ENCODE results near the gene STARD8.

STARD8 gene

DNA sequence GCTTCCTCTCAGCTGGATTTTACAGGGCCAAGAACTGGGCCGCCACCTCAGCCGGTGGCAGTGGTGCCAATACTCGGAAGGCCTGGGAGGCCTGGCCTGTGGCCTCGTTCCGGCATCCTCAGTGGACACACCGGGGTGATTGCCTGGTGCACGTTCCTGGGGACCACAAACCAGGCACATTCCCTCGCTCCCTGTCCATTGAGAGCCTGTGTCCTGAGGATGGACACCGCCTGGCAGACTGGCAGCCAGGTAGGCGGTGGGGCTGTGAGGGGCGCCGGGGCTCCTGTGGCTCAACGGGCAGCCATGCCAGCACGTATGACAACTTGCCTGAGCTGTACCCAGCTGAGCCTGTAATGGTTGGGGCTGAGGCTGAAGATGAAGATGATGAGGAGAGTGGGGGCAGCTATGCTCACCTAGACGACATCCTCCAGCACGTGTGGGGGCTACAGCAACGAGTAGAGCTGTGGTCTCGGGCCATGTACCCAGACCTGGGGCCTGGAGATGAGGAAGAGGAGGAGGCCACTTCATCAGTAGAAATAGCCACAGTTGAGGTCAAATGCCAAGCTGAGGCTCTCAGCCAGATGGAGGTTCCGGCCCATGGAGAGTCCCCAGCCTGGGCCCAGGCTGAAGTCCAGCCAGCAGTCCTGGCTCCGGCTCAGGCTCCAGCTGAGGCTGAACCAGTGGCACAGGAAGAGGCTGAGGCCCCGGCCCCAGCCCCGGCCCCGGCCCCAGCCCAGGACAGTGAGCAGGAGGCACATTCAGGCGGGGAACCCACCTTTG lies 70.4 kb downstream of the STARD8 start:
- 93 to 100% methylated on average over 9 to 17 of the region's 24 CpGs for WGBS, 2 experiments (ENCODE audit: insufficient coverage in 2 of 2)
- peaks cover 6% of the 10 kb centered on the region for H3K36me3 ChIP-seq (ENCODE audit: control insufficient read depth, insufficient read depth, low read length)
- no peak overlapping the region for H3K27ac ChIP-seq (ENCODE audit: low read depth, low read length, severe bottlenecking)
- no peaks in the 10 kb centered on the region for H3K9me3 ChIP-seq (ENCODE audit: control insufficient read depth, low read length)
- H3K4me3 ChIP-seq (ENCODE audit: extremely low read depth, insufficient read depth, low read length, poor library complexity, severe bottlenecking) = no peak overlapping the region
- no peaks in the 10 kb centered on the region for H3K4me1 ChIP-seq (ENCODE audit: control insufficient read depth, insufficient read depth, low read length, poor library complexity, severe bottlenecking)

DNA sequence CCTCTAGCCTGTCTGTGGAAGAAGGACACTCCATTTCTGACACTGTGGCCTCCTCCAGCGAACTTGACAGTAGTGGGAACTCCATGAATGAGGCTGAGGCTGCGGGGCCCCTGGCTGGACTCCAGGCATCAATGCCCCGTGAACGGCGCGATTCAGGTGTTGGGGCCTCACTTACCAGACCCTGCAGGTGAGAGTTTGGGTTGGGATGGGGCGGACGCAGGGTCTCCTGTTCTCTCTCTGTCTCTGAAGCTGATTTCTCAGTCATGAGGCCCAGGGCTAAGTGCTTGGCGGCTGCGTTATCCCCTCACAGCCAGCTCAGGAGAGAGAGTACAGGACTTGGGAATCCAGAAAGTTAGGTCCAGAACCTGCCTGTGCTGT lies 71.0 kb downstream of the STARD8 start:
- no peak overlapping the region for H3K27ac ChIP-seq (ENCODE audit: low read depth, low read length, severe bottlenecking)
- no peak overlapping the region for H3K4me3 ChIP-seq (ENCODE audit: extremely low read depth, insufficient read depth, low read length, poor library complexity, severe bottlenecking)
- no peaks in the 10 kb centered on the region for H3K4me1 ChIP-seq (ENCODE audit: control insufficient read depth, insufficient read depth, low read length, poor library complexity, severe bottlenecking)
- H3K36me3 ChIP-seq (ENCODE audit: control insufficient read depth, insufficient read depth, low read length) = peaks cover 10% of the 10 kb centered on the region
- 96 to 100% methylated on average over 1 to 4 of the region's 10 CpGs for WGBS, 2 experiments (ENCODE audit: insufficient coverage in 2 of 2)
- H3K9me3 ChIP-seq (ENCODE audit: control insufficient read depth, low read length) = no peaks in the 10 kb centered on the region

DNA sequence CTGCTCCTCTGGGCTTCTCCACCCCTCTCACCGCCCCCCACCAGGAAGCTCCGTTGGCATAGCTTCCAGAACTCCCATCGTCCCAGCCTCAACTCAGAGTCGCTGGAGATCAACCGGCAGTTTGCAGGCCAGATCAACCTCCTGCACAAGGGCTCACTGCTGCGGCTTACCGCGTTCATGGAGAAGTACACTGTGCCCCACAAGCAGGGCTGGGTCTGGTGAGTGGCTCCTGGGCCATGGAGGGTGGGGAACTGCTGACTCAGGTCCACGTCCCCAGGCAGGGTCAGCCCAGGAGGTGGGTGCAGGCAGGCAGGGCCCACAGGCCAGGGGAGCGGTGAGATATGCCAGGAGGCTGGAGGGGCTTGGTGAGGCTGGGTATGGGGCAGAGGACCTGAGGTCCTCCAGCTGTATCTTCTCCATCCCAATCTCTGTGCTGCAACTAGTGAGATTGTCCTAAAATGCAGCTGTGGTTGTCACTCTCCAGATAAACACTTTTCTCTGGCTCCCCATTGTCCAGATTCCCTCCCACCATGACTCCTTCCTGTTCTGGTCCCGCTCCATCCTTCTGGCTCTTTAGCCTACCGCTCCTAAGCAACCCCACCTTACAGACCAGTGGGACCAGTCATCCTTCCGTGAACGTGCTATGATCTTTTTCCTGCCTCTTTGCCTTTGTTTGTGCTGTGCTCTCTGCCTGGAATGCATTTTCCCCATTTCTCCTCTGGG lies 71.9 kb downstream of the STARD8 start:
- no peak overlapping the region for H3K4me3 ChIP-seq (ENCODE audit: extremely low read depth, insufficient read depth, low read length, poor library complexity, severe bottlenecking)
- H3K27ac ChIP-seq (ENCODE audit: low read depth, low read length, severe bottlenecking) = no peak overlapping the region
- WGBS, 2 experiments (ENCODE audit: insufficient coverage in 2 of 2) = 78 to 86% methylated on average over 4 to 5 of the region's 14 CpGs
- H3K36me3 ChIP-seq (ENCODE audit: control insufficient read depth, insufficient read depth, low read length) = peaks cover 10% of the 10 kb centered on the region
- H3K4me1 ChIP-seq (ENCODE audit: control insufficient read depth, insufficient read depth, low read length, poor library complexity, severe bottlenecking) = no peaks in the 10 kb centered on the region
- no peaks in the 10 kb centered on the region for H3K9me3 ChIP-seq (ENCODE audit: control insufficient read depth, low read length)

DNA sequence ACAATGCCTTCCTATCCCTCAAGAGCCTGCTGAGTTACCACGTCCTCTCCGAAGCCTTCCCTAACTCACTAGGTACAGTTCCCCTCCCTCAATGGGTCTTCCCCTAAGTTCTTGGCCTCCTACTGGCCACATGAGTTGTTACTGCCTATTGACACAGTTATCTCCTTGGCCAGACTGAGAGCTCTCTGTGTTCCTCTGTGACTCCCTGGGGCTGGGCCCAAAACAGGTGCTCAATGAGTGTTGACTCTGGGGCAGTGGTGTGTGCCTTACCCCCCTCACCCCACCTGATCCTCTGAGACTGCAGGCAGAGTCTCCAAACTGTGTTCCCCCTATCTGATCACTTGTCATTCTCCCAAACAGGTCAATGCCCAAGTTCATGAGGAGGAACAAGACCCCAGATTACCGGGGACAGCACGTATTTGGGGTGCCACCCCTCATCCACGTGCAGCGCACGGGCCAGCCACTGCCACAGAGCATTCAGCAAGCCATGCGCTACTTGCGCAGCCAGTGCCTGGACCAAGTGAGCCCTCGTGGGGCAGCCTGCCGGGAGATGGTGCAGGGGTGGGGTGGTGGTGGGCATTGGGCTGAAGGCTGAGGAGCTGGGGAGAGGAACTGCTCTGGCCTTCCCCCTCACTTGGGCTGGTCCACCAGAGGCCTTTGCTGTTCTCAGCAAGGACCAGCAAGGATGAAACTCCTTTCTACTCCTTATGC lies 72.6 kb downstream of the STARD8 start:
- Histone ChIP-seq H3K4me3 (ENCODE audit: extremely low read depth, insufficient read depth, low read length, poor library complexity, severe bottlenecking) (no peak overlapping the region), H3K4me1 (ENCODE audit: control insufficient read depth, insufficient read depth, low read length, poor library complexity, severe bottlenecking) (no peaks in the 10 kb centered on the region), H3K27ac (ENCODE audit: low read depth, low read length, severe bottlenecking) (no peak overlapping the region), H3K9me3 (ENCODE audit: control insufficient read depth, low read length) (no peaks in the 10 kb centered on the region), H3K36me3 (ENCODE audit: control insufficient read depth, insufficient read depth, low read length) (peaks cover 12% of the 10 kb centered on the region)
- 94 to 100% methylated on average over 4 to 7 of the region's 11 CpGs for WGBS, 2 experiments (ENCODE audit: insufficient coverage in 2 of 2)

DNA sequence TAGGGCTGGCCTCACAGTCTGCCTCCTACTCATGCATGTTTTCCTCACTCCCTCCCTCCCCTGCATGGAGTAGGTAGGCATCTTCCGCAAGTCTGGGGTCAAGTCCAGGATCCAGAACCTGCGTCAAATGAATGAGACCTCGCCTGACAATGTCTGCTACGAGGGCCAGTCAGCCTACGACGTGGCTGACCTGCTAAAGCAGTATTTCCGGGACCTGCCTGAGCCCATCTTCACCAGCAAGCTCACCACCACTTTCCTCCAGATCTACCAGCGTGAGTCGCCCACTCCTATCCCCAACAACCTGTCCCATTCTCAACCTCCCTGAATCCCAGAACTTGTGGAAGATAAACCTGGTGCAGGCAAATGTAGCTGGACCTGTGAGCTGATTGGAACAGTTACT lies 73.4 kb downstream of the STARD8 start:
- 90 to 96% methylated on average over 6 to 7 of the region's 9 CpGs for WGBS, 2 experiments (ENCODE audit: insufficient coverage in 2 of 2)
- Histone ChIP-seq H3K4me1 (ENCODE audit: control insufficient read depth, insufficient read depth, low read length, poor library complexity, severe bottlenecking) (no peaks in the 10 kb centered on the region), H3K27ac (ENCODE audit: low read depth, low read length, severe bottlenecking) (no peak overlapping the region), H3K9me3 (ENCODE audit: control insufficient read depth, low read length) (no peaks in the 10 kb centered on the region), H3K4me3 (ENCODE audit: extremely low read depth, insufficient read depth, low read length, poor library complexity, severe bottlenecking) (no peak overlapping the region), H3K36me3 (ENCODE audit: control insufficient read depth, insufficient read depth, low read length) (peaks cover 12% of the 10 kb centered on the region)

DNA sequence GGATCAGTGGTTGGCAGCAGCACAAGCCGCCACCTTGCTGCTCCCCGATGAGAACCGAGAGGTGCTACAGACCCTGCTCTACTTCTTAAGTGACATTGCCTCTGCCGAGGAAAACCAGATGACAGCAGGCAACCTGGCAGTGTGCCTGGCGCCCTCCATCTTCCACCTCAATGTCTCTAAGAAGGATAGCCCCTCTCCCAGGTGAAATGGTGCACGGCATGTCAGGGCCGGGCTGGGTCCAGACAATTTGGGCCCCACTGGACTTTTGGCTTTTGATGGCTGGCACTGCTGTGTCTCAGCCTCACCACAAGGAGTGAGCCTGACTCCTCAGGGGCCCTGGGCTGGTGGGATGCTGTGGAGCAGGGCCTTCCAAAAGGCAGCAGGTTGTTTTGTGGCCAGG lies 74.1 kb downstream of the STARD8 start:
- H3K4me1 ChIP-seq (ENCODE audit: control insufficient read depth, insufficient read depth, low read length, poor library complexity, severe bottlenecking) = no peaks in the 10 kb centered on the region
- H3K4me3 ChIP-seq (ENCODE audit: extremely low read depth, insufficient read depth, low read length, poor library complexity, severe bottlenecking) = no peak overlapping the region
- H3K27ac ChIP-seq (ENCODE audit: low read depth, low read length, severe bottlenecking) = no peak overlapping the region
- 89 to 100% methylated on average over 1 to 5 of the region's 7 CpGs for WGBS, 2 experiments (ENCODE audit: insufficient coverage in 2 of 2)
- H3K9me3 ChIP-seq (ENCODE audit: control insufficient read depth, low read length) = no peaks in the 10 kb centered on the region
- peaks cover 9% of the 10 kb centered on the region for H3K36me3 ChIP-seq (ENCODE audit: control insufficient read depth, insufficient read depth, low read length)

DNA sequence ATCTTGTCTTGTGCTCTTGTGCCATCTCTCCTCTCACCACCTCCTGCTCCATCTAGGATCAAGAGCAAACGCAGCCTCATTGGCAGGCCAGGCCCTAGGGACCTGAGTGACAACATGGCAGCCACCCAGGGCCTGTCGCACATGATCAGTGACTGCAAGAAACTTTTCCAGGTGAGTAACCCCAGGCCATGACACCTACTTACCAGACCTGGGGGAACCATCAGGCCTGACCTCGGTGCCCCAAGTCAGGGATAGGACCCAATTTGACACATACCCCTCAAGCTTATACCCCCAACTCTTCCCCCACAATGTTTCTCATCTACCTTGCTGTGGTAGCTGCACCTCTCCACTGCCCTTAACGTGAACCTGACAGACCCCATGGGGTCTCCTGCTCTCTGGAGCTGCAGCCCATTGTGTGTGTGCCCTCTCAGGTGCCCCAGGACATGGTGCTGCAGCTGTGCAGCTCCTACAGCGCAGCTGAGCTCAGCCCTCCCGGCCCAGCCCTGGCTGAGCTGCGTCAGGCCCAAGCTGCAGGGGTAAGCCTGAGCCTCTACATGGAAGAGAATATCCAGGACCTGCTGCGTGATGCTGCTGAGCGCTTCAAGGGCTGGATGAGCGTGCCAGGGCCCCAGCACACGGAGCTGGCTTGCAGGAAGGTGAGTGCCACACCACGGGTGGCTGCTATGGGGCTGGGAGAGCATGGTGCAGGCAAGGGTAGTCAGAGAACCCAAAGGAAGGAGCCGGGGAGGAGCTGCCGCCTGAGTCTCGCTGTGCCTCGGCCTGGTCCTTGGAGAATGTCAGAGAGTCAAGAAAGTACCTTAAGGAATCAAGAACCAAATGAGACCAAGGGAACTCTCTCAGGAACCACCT lies 74.8 kb downstream of the STARD8 start:
- Histone ChIP-seq H3K27ac (ENCODE audit: low read depth, low read length, severe bottlenecking) (no peak overlapping the region), H3K9me3 (ENCODE audit: control insufficient read depth, low read length) (no peaks in the 10 kb centered on the region), H3K4me1 (ENCODE audit: control insufficient read depth, insufficient read depth, low read length, poor library complexity, severe bottlenecking) (no peaks in the 10 kb centered on the region), H3K4me3 (ENCODE audit: extremely low read depth, insufficient read depth, low read length, poor library complexity, severe bottlenecking) (no peak overlapping the region), H3K36me3 (ENCODE audit: control insufficient read depth, insufficient read depth, low read length) (peaks cover 9% of the 10 kb centered on the region)
- WGBS, 2 experiments (ENCODE audit: insufficient coverage in 2 of 2) = 95% methylated on average over 10 of the region's 16 CpGs; no CpG with 5 or more reads in 1 of the 2 experiments

DNA sequence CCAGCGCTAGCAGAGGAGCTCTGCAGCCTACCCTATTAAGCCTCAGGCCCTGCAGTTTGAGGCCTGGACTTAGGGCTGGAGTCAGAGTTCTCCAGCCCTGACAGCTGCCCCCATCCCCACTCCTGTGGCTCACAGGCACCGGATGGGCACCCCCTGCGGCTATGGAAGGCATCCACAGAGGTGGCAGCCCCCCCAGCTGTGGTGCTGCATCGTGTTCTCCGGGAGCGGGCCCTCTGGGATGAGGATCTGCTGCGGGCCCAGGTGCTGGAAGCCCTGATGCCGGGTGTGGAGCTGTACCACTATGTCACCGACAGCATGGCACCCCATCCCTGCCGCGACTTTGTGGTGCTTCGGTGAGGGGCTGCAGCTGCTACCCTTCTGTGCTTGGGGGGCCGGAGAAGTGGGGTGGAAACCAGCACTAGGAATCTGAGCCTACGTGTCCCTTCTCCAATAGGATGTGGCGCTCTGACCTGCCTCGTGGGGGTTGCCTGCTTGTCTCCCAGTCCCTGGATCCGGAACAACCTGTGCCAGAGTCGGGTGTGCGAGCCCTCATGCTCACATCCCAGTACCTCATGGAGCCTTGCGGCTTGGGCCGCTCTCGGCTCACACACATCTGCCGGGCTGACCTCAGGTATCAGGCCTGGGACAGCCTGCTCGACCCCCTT lies 76.2 kb downstream of the STARD8 start:
- H3K36me3 ChIP-seq (ENCODE audit: control insufficient read depth, insufficient read depth, low read length) = peaks cover 7% of the 10 kb centered on the region
- WGBS, 2 experiments (ENCODE audit: insufficient coverage in 2 of 2) = 93 to 94% methylated on average over 5 to 15 of the region's 24 CpGs

DNA sequence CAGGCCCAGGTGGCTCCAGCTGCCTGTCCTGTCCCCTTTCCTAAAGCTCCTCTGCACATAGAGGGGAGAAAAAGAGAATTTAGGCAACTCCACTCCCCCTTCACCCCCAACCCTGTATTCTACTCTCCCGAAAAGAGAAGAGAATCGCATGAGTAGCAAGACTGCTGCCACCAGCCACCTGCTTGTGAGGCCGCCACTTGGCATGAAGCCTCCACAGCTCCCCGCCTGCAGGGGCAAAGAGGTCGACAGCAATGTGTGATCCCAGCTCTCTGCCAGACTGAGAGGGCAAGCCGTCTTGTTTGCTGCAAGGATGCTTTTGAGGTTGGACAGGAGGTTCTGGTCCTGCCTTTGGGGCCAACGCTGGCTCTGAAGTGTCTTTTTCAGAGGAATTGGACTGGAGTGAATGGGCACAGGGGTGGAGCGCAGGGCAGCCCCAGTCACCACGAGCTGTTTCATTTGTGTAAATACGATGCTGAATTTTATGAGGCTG lies 77.1 kb downstream of the STARD8 start:
- Histone ChIP-seq H3K27ac (ENCODE audit: low read depth, low read length, severe bottlenecking) (no peak overlapping the region), H3K4me1 (ENCODE audit: control insufficient read depth, insufficient read depth, low read length, poor library complexity, severe bottlenecking) (no peaks in the 10 kb centered on the region), H3K4me3 (ENCODE audit: extremely low read depth, insufficient read depth, low read length, poor library complexity, severe bottlenecking) (no peak overlapping the region), H3K36me3 (ENCODE audit: control insufficient read depth, insufficient read depth, low read length) (peaks cover 6% of the 10 kb centered on the region), H3K9me3 (ENCODE audit: control insufficient read depth, low read length) (no peaks in the 10 kb centered on the region)
- 89 to 97% methylated on average over 4 to 6 of the region's 10 CpGs for WGBS, 2 experiments (ENCODE audit: insufficient coverage in 2 of 2)

More for the DNA sequence above, 76.2 kb downstream of the STARD8 start:
- H3K27ac ChIP-seq (ENCODE audit: low read depth, low read length, severe bottlenecking) = no peak overlapping the region
- H3K4me3 ChIP-seq (ENCODE audit: extremely low read depth, insufficient read depth, low read length, poor library complexity, severe bottlenecking) = no peak overlapping the region
- H3K9me3 ChIP-seq (ENCODE audit: control insufficient read depth, low read length) = no peaks in the 10 kb centered on the region
- H3K4me1 ChIP-seq (ENCODE audit: control insufficient read depth, insufficient read depth, low read length, poor library complexity, severe bottlenecking) = no peaks in the 10 kb centered on the region
